WTC11 (cell line): ENCODE results near the gene WWOX. TPM values are rescaled to one million over a fixed set of nuclear protein-coding genes. Genes with fewer than 3 reads are reported as not detected.

Experiments
- ATAC-seq: fragments of 200-7000 bp; cut with Tn5 transposase; 2 replicates; pipeline ENCODE4 v1.10.0; 2021; ENCODE audit warnings: mild to moderate bottlenecking, moderate library complexity
- CTCF ChIA-PET: fragments of 300-600 bp; sonication (Branson Sonifier 250); formaldehyde crosslinking; loops from one replicate; lab custom pipeline; 2021; ENCODE audit warnings: antibody characterized with exemption; lab: Charles Lee
- POLR2A ChIA-PET: fragments of 350-600 bp; sonication (Branson Sonifier 250); formaldehyde crosslinking; loops from one replicate; lab custom pipeline; 2021; ENCODE audit warnings: antibody characterized with exemption; lab: Charles Lee
- DNase-seq: peaks from one replicate; pipeline ENCODE4 v3.0.0; 2021; ENCODE audit warnings: low spot score
- H3K27ac Mint-ChIP-seq: 2 replicates; pipeline ENCODE4 v1.8.0; 2021; ENCODE audit warnings: mixed read lengths
- H3K27me3 Mint-ChIP-seq: 2 replicates; pipeline ENCODE4 v1.8.0; 2021; ENCODE audit warnings: low read depth, mild to moderate bottlenecking, moderate library complexity, mixed read lengths
- H3K36me3 Mint-ChIP-seq: 2 replicates; pipeline ENCODE4 v1.8.0; 2021; ENCODE audit warnings: mixed read lengths
- H3K4me1 Mint-ChIP-seq: 2 replicates; pipeline ENCODE4 v1.8.0; 2022; ENCODE audit warnings: mixed read lengths
- H3K4me3 Mint-ChIP-seq: 2 replicates; pipeline ENCODE4 v1.8.0; 2021; ENCODE audit warnings: mild to moderate bottlenecking, moderate library complexity, mixed read lengths
- H3K9me3 Mint-ChIP-seq: 2 replicates; pipeline ENCODE4 v1.8.0; 2021; ENCODE audit warnings: mixed read lengths
- ATF1 ChIP-seq: sonication (generic); formaldehyde crosslinking; IDR thresholded peaks from 2 replicates; pipeline ENCODE4 v1.8.1; 2023; ENCODE audit warnings: mild to moderate bottlenecking, moderate library complexity, missing genetic modification reagents
- ATF3 ChIP-seq: sonication (generic); formaldehyde crosslinking; conservative IDR thresholded peaks from 2 replicates; pipeline ENCODE4 v1.8.1; 2022; ENCODE audit warnings: mild to moderate bottlenecking, missing genetic modification reagents
- ATF6 ChIP-seq: sonication (generic); formaldehyde crosslinking; IDR thresholded peaks from 2 replicates; pipeline ENCODE4 v1.8.1; 2023; ENCODE audit warnings: mild to moderate bottlenecking, missing genetic modification reagents
- CDX4 ChIP-seq: fragments of 250-450 bp; sonication (Bioruptor Pico); IDR thresholded peaks from 2 replicates; pipeline ENCODE4 v1.9.0; 2021; ENCODE audit warnings: moderate library complexity, mild to moderate bottlenecking, inconsistent platforms, borderline replicate concordance
- CREB1 ChIP-seq: sonication (generic); formaldehyde crosslinking; IDR thresholded peaks from 2 replicates; pipeline ENCODE4 v1.8.0; 2023; ENCODE audit warnings: mild to moderate bottlenecking, missing genetic modification reagents
- E2F1 ChIP-seq: sonication (generic); formaldehyde crosslinking; IDR thresholded peaks from 2 replicates; pipeline ENCODE4 v1.8.0; 2022; ENCODE audit warnings: mild to moderate bottlenecking, missing genetic modification reagents
- ELF4 ChIP-seq: sonication (generic); formaldehyde crosslinking; IDR thresholded peaks from 2 replicates; pipeline ENCODE4 v1.8.1; 2022; ENCODE audit warnings: low read depth, mild to moderate bottlenecking, moderate library complexity, missing genetic modification reagents
- FOXJ3 ChIP-seq: sonication (generic); formaldehyde crosslinking; IDR thresholded peaks from 2 replicates; pipeline ENCODE4 v1.9.0; 2021; ENCODE audit warnings: missing genetic modification reagents, mild to moderate bottlenecking, borderline replicate concordance
- FOXK1 ChIP-seq: sonication (generic); formaldehyde crosslinking; IDR thresholded peaks from 2 replicates; pipeline ENCODE4 v1.8.0; 2022; ENCODE audit warnings: mild to moderate bottlenecking, moderate library complexity, missing genetic modification reagents
- FOXP4 ChIP-seq: sonication (generic); formaldehyde crosslinking; IDR thresholded peaks from 2 replicates; pipeline ENCODE4 v1.8.0; 2022; ENCODE audit warnings: mild to moderate bottlenecking, missing genetic modification reagents
- GABPB1 ChIP-seq: sonication (generic); formaldehyde crosslinking; IDR thresholded peaks from 2 replicates; pipeline ENCODE4 v1.8.1; 2023; ENCODE audit warnings: mild to moderate bottlenecking, missing genetic modification reagents
- HMGA2 ChIP-seq: fragments of 250-450 bp; sonication (Bioruptor Pico); IDR thresholded peaks from 2 replicates; pipeline ENCODE4 v1.4.0; 2021; ENCODE audit warnings: mild to moderate bottlenecking, moderate library complexity
- NR3C1 ChIP-seq: sonication (generic); formaldehyde crosslinking; conservative IDR thresholded peaks from 2 replicates; pipeline ENCODE4 v1.8.1; 2023; ENCODE audit warnings: low read depth, mild to moderate bottlenecking, missing genetic modification reagents
- PREB ChIP-seq: sonication (generic); formaldehyde crosslinking; IDR thresholded peaks from 2 replicates; pipeline ENCODE4 v1.8.1; 2022; ENCODE audit warnings: mild to moderate bottlenecking, missing genetic modification reagents, moderate library complexity, borderline replicate concordance
- SMAD3 ChIP-seq: sonication (generic); formaldehyde crosslinking; IDR thresholded peaks from 2 replicates; pipeline ENCODE4 v1.8.0; 2022; ENCODE audit warnings: missing genetic modification reagents, mild to moderate bottlenecking, borderline replicate concordance
- SMAD4 ChIP-seq: sonication (generic); formaldehyde crosslinking; IDR thresholded peaks from 2 replicates; pipeline ENCODE4 v1.8.0; 2022; ENCODE audit warnings: mild to moderate bottlenecking, missing genetic modification reagents
- SP1 ChIP-seq: sonication (generic); formaldehyde crosslinking; conservative IDR thresholded peaks from 2 replicates; pipeline ENCODE4 v1.8.1; 2022; ENCODE audit warnings: missing genetic modification reagents
- TEAD1 ChIP-seq: sonication (generic); formaldehyde crosslinking; IDR thresholded peaks from 2 replicates; pipeline ENCODE4 v1.8.0; 2022; ENCODE audit warnings: mild to moderate bottlenecking, missing genetic modification reagents
- ZBTB21 ChIP-seq: sonication (generic); formaldehyde crosslinking; IDR thresholded peaks from 2 replicates; pipeline ENCODE4 v1.8.1; 2023; ENCODE audit warnings: mild to moderate bottlenecking, missing genetic modification reagents, borderline replicate concordance
- ZNF121 ChIP-seq: sonication (generic); formaldehyde crosslinking; IDR thresholded peaks from 2 replicates; pipeline ENCODE4 v1.8.0; 2023; ENCODE audit warnings: missing genetic modification reagents
- ZNF138 ChIP-seq: sonication (generic); formaldehyde crosslinking; conservative IDR thresholded peaks from 2 replicates; pipeline ENCODE4 v1.8.1; 2022; ENCODE audit warnings: mild to moderate bottlenecking, moderate library complexity, missing genetic modification reagents
- ZNF263 ChIP-seq: sonication (generic); formaldehyde crosslinking; IDR thresholded peaks from 2 replicates; pipeline ENCODE4 v1.8.1; 2022; ENCODE audit warnings: low read depth, mild to moderate bottlenecking, moderate library complexity, missing genetic modification reagents
- ZNF416 ChIP-seq: fragments of 250-450 bp; sonication (Bioruptor Pico); IDR thresholded peaks from 2 replicates; pipeline ENCODE4 v1.9.0; 2021; ENCODE audit warnings: mild to moderate bottlenecking, inconsistent platforms
- total RNA-seq: library from RNA; stranded (reverse); gene quantifications from 3 replicates; pipeline ENCODE4 v1.2.3, GENCODE V29; 2021
- TF ChIP-seq, protein P1 (sequence below): fragments of 250-450 bp; sonication (Bioruptor Pico); IDR thresholded peaks from 2 replicates; pipeline ENCODE4 v1.9.0; 2021; ENCODE audit warnings: mild to moderate bottlenecking

Gene WWOX
- total RNA-seq, 1 experiment from 2014 or later, result 15.7 TPM

DNA sequence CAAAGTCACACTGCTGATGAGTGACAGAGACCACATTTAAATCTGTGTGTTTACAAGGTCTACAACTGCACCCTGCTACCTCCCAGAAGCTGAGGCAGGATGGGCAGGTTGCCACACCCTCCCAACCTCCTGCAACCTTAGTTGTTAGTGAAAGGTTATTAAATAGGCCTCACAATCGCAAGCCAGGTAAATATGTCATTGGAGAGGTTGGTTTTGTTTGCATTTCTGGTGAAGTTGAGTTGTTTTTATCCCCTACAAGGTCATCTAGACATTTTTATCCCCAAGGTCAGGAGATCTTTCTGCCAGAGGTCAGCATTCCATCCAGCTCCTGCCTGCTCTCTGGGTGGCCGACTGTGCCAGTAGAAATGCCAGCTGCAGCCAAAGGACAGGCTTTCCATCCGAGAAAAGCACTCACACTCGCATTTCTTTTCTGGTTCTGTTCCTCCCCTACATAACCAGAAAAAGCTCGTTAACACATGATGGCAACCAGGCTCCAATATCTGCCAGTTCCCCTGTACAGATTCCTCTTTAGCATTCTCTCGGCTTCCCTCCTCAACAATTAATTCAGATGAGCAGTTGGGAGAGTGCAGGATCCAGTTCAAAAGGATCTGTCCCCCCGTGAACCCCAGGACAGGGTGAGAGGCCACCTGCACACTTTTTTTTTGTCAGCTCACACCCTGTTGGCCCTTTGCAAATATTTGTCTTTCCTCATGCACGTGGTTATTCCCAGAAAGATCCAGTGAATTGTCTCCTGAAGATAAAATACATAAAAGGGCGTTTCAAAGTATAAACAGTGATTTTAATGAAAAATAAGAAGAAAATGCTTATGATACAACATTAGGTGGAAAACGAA lies 938.3 kb downstream of the WWOX start (continued):
- TF ChIP-seq ZNF416 (CRISPR knock-in tag), result no peak
- TF ChIP-seq ZNF138 (CRISPR knock-in tag), result no peak
- TF ChIP-seq GABPB1 (CRISPR knock-in tag), result no peak
- TF ChIP-seq SMAD3 (CRISPR knock-in tag), result no peak
- TF ChIP-seq PREB (CRISPR knock-in tag), result no peak
- no peak for TF ChIP-seq CDX4

DNA sequence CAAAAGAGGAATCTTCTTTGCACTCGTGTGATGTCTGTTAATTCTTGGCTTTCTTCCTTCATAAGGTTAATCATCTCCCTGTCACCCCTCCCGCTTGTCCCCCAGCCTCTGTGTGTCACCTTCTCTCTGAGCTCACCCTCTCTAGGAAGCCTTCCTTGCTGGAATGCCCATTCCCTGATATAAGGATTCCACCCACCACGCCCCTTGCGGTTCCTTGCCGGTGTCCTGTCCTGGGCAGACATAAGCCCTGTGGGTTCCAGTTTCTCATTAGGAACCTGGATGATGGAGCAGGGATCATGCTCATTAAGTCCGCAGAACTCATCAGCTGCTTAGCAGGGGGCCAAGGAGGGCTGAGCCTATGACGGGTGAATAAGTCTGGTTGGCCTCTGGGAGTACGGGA lies 941.8 kb downstream of the WWOX start:
- ChIA-PET CTCF (interaction anchor here (1.6 kb wide), 1 partner anchor 293 kb away, joined by 3 read pairs; no protein-coding TSS in a partner anchor), POLR2A (no interaction called here)
- no peaks in the 10 kb centered on the region for H3K27me3 Mint-ChIP-seq
- peaks cover 6% of the 10 kb centered on the region for H3K9me3 Mint-ChIP-seq
- H3K4me1 Mint-ChIP-seq, result peaks cover 1% of the 10 kb centered on the region; the same call in 1 of the 2 replicates
- H3K4me3 Mint-ChIP-seq, result no peak overlapping the region
- no peak overlapping the region for H3K27ac Mint-ChIP-seq
- TF ChIP-seq ATF6 (no peak), CREB1 (CRISPR knock-in tag) (no peak), TEAD1 (CRISPR knock-in tag) (no peak), SP1 (no peak), ATF1 (CRISPR knock-in tag) (no peak), FOXK1 (CRISPR knock-in tag) (no peak), ZBTB21 (CRISPR knock-in tag) (no peak), ELF4 (CRISPR knock-in tag) (no peak), ZNF263 (CRISPR knock-in tag) (no peak), E2F1 (CRISPR knock-in tag) (no peak), ATF3 (CRISPR knock-in tag) (no peak), FOXJ3 (CRISPR knock-in tag) (no peak), SMAD4 (CRISPR knock-in tag) (no peak), ZNF121 (no peak), FOXP4 (CRISPR knock-in tag) (no peak), NR3C1 (CRISPR knock-in tag) (no peak), HMGA2 (CRISPR knock-in tag) (no peak)
- TF ChIP-seq, protein P1, sequence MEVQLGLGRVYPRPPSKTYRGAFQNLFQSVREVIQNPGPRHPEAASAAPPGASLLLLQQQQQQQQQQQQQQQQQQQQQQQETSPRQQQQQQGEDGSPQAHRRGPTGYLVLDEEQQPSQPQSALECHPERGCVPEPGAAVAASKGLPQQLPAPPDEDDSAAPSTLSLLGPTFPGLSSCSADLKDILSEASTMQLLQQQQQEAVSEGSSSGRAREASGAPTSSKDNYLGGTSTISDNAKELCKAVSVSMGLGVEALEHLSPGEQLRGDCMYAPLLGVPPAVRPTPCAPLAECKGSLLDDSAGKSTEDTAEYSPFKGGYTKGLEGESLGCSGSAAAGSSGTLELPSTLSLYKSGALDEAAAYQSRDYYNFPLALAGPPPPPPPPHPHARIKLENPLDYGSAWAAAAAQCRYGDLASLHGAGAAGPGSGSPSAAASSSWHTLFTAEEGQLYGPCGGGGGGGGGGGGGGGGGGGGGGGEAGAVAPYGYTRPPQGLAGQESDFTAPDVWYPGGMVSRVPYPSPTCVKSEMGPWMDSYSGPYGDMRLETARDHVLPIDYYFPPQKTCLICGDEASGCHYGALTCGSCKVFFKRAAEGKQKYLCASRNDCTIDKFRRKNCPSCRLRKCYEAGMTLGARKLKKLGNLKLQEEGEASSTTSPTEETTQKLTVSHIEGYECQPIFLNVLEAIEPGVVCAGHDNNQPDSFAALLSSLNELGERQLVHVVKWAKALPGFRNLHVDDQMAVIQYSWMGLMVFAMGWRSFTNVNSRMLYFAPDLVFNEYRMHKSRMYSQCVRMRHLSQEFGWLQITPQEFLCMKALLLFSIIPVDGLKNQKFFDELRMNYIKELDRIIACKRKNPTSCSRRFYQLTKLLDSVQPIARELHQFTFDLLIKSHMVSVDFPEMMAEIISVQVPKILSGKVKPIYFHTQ (CRISPR knock-in tag), result no peak
- DNase-seq (no peak), ATAC-seq (no peak)
- H3K36me3 Mint-ChIP-seq, result no peaks in the 10 kb centered on the region
